Tibial nerve (tissue), 4 donors: ENCODE measurements around the gene JADE2. TPM values are rescaled to one million over a fixed set of nuclear protein-coding genes. Genes with fewer than 3 reads are reported as not detected.

Source experiments
- DNase-seq, 2 donors: peaks; one replicate each; pipeline ENCODE4 v3.0.0-alpha.2; 2019; ENCODE audit warnings: low spot score in 2 of 2
- H3K27ac ChIP-seq, 4 donors: fragments of 200-600 bp; sonication (generic) in 3 of 4; one replicate each; pipeline ENCODE4 v1.5.1; 2017 to 2019; ENCODE audit warnings: mild to moderate bottlenecking in 1 of 4
- H3K27me3 ChIP-seq, 2 donors: fragments of 200-600 bp; sonication (generic) in 1 of 2; one replicate each; pipeline versions ENCODE4 v1.5.1 to v1.6.0; 2017 to 2019
- H3K36me3 ChIP-seq, 3 donors: fragments of 200-600 bp; sonication (generic); one replicate each; pipeline ENCODE4 v1.5.1; 2018 to 2019
- H3K4me1 ChIP-seq, 4 donors: fragments of 200-600 bp; sonication (generic) in 3 of 4; one replicate each; pipeline ENCODE4 v1.5.1; 2017 to 2019
- H3K4me3 ChIP-seq, 4 donors: fragments of 200-600 bp; sonication (generic) in 3 of 4; one replicate each; pipeline ENCODE4 v1.5.1; 2017 to 2019; ENCODE audit warnings: mild to moderate bottlenecking in 1 of 4, moderate library complexity in 1 of 4
- H3K9me3 ChIP-seq, 4 donors: fragments of 200-600 bp; sonication (generic) in 3 of 4; one replicate each; pipeline ENCODE4 v1.5.1; 2017 to 2019
- CTCF ChIP-seq, 5 experiments: fragments of 200-600 bp in 3 of 5; fragments of 450-650 bp in 2 of 5; sonication (generic) in 3 of 5; IDR thresholded peaks; one replicate each; pipeline ENCODE4 v1.5.1; 2016 to 2019; ENCODE audit warnings: antibody characterized with exemption in 5 of 5, mild to moderate bottlenecking in 3 of 5, moderate library complexity in 2 of 5
- EP300 ChIP-seq, 2 donors: sonication (generic); formaldehyde crosslinking; IDR thresholded peaks; one replicate each; pipeline ENCODE4 v1.6.1; 2017; ENCODE audit warnings: antibody characterized with exemption in 2 of 2, mild to moderate bottlenecking in 1 of 2
- POLR2A ChIP-seq, 2 donors: fragments of 450-650 bp; IDR thresholded peaks; one replicate each; pipeline ENCODE4 v1.6.1; 2017; ENCODE audit warnings: antibody characterized with exemption in 2 of 2, mild to moderate bottlenecking in 2 of 2, moderate library complexity in 2 of 2
- WGBS, 2 donors: methylation state at CpG; one replicate each; pipeline ENCODE4 v1.1.5; 2018; 5-methylcytosine and 5-hydroxymethylcytosine counted together
- total RNA-seq, 4 donors: library from RNA; depleted of rRNA; stranded (reverse); fragments of >200 nt; gene quantifications; one replicate each; pipeline ENCODE4 v1.1.0, GENCODE V29; 2016

The JADE2 gene
- total RNA-seq, 4 donors from 2014 or later: 58.8 to 90.6 (median 73.9) TPM

DNA sequence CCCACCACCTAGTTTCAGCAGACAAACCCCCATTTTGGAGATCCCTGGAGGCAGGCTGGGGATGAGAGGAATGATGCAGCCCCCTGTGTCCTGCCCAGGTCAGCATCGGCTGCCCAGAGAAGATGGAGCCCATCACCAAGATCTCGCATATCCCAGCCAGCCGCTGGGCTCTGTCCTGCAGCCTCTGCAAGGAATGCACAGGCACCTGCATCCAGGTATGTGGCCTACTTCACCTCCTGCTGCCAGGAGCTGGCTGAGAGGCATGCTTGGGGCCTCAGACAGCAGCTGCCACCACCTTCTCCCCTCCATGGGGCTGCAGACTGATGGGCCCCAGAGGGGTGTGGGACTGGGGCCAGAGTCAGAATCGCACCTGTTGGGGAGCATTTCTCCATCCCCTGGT lies 38.9 kb downstream of the JADE2 start:
- DNase-seq: no peak
- Histone ChIP-seq H3K27ac (no peak overlapping the region), H3K9me3 (no peaks in the 10 kb centered on the region), H3K27me3 (no peaks in the 10 kb centered on the region), H3K4me3 (no peak overlapping the region), H3K4me1 (peaks cover 0 to 42% (median 28%) of the 10 kb centered on the region in 4 donors), H3K36me3 (peaks cover 13 to 100% (median 66%) of the 10 kb centered on the region in 3 donors)
- WGBS, 2 donors: 94 to 95% methylated on average over 3 to 4 of the region's 4 CpGs
- no peak for TF ChIP-seq POLR2A (IDR thresholded peaks at IDR 0.05)
- no peak for TF ChIP-seq CTCF (IDR thresholded peaks at IDR 0.05)
- TF ChIP-seq EP300 (IDR thresholded peaks at IDR 0.05): no peak

DNA sequence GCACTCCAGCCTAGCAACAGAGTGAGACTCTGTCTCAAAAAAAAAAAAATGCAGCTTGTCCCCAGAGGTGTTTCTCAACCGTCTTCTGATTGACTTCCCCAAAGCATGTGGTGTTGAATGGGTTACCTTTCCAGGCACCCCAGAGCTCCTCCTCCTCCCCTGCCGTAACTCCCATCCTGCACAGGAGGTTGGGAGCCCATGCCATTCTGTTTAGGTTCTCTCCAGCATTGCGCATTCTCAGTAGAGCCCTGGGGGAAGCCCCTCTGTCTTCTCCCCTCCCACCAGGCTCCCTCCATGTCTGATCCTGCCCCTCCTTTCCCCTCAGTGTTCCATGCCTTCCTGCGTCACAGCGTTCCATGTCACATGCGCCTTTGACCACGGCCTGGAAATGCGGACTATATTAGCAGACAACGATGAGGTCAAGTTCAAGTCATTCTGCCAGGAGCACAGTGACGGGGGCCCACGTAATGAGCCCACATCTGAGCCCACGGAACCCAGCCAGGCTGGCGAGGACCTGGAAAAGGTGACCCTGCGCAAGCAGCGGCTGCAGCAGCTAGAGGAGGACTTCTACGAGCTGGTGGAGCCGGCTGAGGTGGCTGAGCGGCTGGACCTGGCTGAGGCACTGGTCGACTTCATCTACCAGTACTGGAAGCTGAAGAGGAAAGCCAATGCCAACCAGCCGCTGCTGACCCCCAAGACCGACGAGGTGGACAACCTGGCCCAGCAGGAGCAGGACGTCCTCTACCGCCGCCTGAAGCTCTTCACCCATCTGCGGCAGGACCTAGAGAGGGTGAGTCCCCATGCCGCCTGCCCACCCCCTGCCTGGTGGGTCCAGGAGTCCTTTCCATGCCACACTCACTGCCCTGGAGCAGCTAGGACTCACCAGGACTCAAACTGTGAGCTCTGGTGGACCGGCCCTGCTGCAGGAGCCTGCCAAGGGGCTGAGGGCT lies 40.6 kb downstream of the JADE2 start:
- no peaks in the 10 kb centered on the region for H3K27me3 ChIP-seq
- no peak for DNase-seq
- H3K4me3 ChIP-seq: no peak overlapping the region
- TF ChIP-seq POLR2A (IDR thresholded peaks at IDR 0.05) (no peak), CTCF (IDR thresholded peaks at IDR 0.05) (no peak), EP300 (IDR thresholded peaks at IDR 0.05) (no peak)
- peaks cover 13 to 99% (median 49%) of the 10 kb centered on the region in 3 donors for H3K36me3 ChIP-seq
- H3K27ac ChIP-seq: peak overlapping the region in 2 of 4 donors; percentile 76 to 91
- peaks cover 0 to 56% (median 43%) of the 10 kb centered on the region in 4 donors for H3K4me1 ChIP-seq
- 81 to 86% methylated on average over 26 to 27 of the region's 28 CpGs for WGBS, 2 donors
- H3K9me3 ChIP-seq: no peaks in the 10 kb centered on the region

GRCh38 chr5:134566741-134567221 lies 41.3 kb downstream of the JADE2 start:
- Histone ChIP-seq H3K9me3 (no peaks in the 10 kb centered on the region), H3K27ac (peak overlapping the region in 2 of 4 donors; percentile 76 to 91), H3K4me3 (no peak overlapping the region), H3K36me3 (peaks cover 13 to 99% (median 45%) of the 10 kb centered on the region in 3 donors), H3K4me1 (peaks cover 0 to 61% (median 43%) of the 10 kb centered on the region in 4 donors), H3K27me3 (no peaks in the 10 kb centered on the region)
- DNase-seq: no peak
- WGBS, 2 donors: 74 to 81% methylated on average over 11 to 12 of the region's 13 CpGs
- TF ChIP-seq EP300 (IDR thresholded peaks at IDR 0.05) (no peak), POLR2A (IDR thresholded peaks at IDR 0.05) (no peak), CTCF (IDR thresholded peaks at IDR 0.05) (no peak)

GRCh38 chr5:134567641-134568336 lies 42.3 kb downstream of the JADE2 start:
- peaks cover 0 to 57% (median 43%) of the 10 kb centered on the region in 4 donors for H3K4me1 ChIP-seq
- 35 to 49% methylated on average over 5 to 6 of the region's 7 CpGs for WGBS, 2 donors
- H3K4me3 ChIP-seq: no peak overlapping the region
- H3K27ac ChIP-seq: peak overlapping the region in 3 of 4 donors; percentile 58 to 91 (median 76)
- no peak for TF ChIP-seq CTCF (IDR thresholded peaks at IDR 0.05)
- peak in 1 of 2 donors; percentile 26 for TF ChIP-seq EP300 (IDR thresholded peaks at IDR 0.05)
- H3K27me3 ChIP-seq: no peaks in the 10 kb centered on the region
- peak in 1 of 2 donors; percentile 57 for DNase-seq
- peaks cover 13 to 99% (median 46%) of the 10 kb centered on the region in 3 donors for H3K36me3 ChIP-seq
- H3K9me3 ChIP-seq: no peaks in the 10 kb centered on the region
